Stimulated activated CD4-positive, alpha-beta T cell treated with anti-CD3 and anti-CD28 coated beads, Interleukin-4, amount 100 ng/mL, for 24 hours (primary cell): ENCODE measurements around the gene LRRC56.

ENCODE experiments used
- DNase-seq: peaks from one replicate; pipeline ENCODE4 v3.0.0-alpha.2; 2020

The LRRC56 gene, protein sequence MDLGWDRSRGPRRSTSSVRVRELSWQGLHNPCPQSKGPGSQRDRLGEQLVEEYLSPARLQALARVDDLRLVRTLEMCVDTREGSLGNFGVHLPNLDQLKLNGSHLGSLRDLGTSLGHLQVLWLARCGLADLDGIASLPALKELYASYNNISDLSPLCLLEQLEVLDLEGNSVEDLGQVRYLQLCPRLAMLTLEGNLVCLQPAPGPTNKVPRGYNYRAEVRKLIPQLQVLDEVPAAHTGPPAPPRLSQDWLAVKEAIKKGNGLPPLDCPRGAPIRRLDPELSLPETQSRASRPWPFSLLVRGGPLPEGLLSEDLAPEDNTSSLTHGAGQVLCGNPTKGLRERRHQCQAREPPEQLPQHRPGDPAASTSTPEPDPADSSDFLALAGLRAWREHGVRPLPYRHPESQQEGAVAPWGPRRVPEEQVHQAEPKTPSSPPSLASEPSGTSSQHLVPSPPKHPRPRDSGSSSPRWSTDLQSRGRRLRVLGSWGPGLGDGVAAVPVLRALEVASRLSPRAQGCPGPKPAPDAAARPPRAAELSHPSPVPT

DNA sequence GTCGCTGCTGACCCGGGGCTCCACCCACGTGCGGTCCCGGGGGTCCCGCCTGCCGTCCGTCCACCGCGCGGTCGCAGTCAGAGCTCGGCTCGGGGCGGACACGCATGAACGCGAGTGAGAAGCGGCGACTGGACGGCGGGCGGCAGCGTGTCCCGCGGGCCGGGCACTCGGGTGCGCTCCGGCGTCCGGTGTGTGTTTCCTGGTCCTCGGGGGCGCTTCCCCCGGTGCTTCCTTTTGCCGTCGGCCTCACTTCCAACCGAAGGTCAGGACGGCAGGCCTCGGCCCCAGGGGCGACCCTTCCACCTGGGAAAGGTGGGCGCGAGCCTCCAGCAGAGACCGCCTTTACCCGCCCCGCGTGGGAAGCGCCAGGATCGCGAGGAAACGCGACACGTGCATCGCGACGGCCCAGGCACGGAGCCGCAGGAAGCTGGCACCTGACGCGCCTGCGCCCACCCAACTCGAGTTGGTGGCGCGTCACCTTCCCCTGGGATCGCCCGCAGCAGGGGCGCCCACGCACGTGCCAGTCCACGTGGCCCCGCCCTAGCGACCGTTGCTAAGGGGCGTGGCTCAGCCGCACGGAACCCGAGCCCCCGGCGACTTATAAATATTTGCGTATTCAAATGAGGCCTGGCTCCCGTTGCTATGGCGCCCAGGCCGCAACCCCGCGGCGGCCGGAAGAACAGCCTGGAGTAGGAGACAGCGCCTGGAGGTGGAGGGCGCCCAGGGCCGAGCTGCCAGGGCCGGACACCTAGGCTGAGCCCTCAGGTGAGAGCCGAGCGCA is at the start of gene LRRC56:
Gene LRRC56 (plus strand): TSS at position 687 of the 781 bp plus-strand sequence. CDS start 3,158 bp downstream, outside the sequence.
- peak; percentile 88 for DNase-seq

DNA sequence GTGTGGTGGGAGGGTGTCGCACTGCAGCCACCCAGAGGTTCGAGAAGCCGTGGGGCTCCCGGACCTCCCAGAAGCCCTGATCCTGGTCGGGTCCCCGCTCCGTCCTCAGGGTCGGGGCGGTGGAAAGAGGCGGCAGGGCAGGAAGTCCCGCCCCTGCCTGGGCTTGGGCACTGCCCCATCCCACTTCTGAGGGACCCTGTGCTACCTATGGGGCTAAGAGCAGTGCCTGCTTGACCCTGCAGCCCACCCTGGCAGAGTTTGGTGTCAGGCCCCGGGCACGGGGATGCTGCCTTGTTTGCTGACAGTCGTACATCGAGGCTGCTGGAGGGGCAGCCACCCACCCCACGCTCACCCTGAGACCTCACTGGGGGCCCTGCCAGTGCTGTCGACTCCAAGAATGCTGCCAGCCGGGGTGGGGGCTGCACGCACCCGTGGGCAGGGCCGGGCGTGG is 49.7 kb upstream of the LRRC56 start:
- no peak for DNase-seq

DNA sequence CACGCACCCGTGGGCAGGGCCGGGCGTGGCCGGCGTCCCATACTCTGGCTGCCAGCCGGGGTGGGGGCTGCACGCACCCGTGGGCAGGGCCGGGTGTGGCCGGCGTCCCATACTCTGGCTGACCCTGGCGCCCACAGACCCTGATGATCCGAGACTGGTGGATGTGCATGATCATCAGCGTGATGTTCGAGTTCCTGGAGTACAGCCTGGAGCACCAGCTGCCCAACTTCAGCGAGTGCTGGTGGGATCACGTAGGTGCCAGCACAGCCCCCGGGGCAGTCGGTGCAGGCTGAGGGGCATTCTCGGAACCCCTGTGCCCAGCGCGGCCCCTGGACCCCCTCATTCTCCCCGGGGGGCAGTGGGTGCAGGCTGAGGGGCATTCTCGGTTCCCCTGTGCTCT is 49.3 kb upstream of the LRRC56 start:
- no peak for DNase-seq

DNA sequence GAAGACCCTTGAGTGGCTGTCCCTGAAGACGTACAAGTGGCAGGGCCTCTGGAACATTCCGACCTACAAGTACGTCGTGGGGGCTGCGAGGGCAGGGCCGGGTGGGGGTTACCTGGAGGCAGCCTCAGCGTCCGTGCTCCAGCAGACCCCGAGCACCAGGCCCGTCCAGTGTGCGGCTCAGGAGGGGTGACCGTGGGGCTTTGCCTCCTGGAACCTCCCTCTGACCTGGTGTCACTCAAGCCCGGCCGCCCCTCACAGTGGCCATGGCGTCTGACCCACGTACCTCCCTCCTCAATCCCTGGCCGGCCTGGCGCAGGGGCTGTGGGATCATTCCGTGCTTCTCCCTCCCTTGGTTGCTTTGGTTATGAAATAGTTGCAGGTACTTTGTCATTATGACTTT is 48.7 kb upstream of the LRRC56 start:
- DNase-seq = no peak

DNA sequence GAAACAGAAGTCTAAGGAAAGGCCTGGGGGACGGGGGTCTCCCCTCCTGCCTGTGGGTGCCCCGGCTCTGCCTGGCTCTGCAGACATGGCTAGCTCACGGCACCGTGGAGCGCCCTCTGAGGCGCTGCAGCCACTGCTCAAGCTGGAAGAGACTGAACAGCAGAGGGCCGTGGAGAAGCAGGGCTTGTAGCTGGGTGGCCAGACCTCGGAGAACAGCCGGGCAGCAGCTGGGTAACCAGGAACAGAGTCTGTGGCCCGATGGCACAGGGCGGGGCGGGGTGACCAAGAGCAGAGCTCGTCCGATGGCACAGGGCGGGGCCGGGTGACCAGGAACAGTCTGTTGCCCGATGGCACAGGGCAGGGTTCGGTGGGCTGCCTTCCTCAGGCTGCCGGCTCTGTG is 48.3 kb upstream of the LRRC56 start:
- no peak for DNase-seq

DNA sequence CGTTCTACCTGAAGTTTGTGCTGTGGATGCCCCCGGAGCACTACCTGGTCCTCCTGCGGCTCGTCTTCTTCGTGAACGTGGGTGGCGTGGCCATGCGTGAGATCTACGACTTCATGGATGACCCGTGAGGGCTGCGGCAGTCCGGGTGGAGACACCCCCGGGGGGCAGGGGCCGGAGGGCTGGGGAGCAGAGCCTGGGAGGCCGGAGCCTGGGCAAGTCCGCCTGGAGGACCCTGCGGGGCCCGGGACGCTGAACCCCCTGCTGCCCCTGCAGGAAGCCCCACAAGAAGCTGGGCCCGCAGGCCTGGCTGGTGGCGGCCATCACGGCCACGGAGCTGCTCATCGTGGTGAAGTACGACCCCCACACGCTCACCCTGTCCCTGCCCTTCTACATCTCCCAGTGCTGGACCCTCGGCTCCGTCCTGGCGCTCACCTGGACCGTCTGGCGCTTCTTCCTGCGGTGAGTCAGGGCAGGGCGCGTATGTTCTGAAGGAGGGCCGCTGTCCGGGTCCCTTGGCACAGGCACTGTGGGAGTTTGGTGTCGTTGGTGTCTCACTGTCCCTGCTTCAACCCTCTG is 47.6 kb upstream of the LRRC56 start:
- DNase-seq = no peak

DNA sequence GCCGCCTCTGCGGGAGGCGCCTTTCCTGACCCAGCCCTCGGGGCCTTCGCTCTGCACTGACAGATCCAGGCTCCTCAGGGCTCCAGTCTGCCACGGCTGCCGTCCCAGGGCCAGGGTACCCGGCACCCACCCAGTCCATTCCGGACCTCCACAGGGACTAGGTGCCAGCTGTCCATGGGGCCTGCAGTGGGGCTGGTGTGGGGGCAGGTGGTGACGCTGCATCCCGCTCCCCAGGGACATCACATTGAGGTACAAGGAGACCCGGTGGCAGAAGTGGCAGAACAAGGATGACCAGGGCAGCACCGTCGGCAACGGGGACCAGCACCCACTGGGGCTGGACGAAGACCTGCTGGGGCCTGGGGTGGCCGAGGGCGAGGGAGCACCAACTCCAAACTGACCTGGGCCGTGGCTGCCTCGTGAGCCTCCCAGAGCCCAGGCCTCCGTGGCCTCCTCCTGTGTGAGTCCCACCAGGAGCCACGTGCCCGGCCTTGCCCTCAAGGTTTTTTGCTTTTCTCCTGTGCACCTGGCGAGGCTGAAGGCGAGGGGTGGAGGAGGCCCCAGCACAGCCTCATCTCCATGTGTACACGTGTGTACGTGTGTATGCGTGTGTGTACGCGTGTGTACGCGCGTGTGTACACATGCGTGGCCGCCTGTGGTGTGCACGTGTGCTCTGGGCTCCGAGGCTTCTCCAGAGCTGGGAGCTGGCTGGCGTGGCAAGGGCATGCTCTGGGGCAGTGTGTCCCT is 47.0 kb upstream of the LRRC56 start:
- no peak for DNase-seq

DNA sequence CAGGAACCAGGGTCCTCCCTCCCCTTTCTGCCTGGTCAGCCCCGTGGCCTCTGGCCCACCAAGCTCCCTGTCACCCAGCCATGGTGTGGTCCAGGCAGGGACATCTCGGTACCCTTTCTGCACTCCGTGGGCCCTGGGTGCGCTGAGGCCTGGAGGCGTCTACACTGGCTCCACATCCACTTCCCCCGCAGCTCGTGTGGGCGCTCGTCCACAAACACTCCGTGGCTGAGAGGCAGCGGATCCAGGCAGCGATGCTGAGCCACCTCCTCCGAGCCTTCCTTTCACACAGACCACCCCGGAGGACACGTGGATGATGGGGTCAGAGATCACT is 46.4 kb upstream of the LRRC56 start:
- no peak for DNase-seq

DNA sequence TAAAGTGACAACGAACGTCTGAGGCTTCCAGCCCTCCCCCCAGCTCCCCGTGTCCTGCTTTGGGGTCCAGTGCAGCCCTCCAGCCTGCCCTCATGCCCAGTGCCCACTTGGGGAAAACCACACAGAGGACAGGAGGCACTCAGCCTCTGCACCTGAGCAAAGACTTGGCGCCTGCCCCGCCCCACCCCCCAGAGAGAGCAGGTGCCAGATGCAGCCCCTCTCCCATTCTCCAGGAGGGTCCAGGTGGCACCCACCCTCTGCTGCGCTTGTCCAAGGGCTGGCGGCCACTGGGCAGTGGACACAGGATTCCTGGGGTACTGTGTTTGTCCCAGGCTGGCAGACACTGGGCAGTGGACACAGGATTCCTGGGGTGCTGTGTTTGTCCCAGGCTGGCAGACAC is 46.0 kb upstream of the LRRC56 start:
- DNase-seq = no peak

DNA sequence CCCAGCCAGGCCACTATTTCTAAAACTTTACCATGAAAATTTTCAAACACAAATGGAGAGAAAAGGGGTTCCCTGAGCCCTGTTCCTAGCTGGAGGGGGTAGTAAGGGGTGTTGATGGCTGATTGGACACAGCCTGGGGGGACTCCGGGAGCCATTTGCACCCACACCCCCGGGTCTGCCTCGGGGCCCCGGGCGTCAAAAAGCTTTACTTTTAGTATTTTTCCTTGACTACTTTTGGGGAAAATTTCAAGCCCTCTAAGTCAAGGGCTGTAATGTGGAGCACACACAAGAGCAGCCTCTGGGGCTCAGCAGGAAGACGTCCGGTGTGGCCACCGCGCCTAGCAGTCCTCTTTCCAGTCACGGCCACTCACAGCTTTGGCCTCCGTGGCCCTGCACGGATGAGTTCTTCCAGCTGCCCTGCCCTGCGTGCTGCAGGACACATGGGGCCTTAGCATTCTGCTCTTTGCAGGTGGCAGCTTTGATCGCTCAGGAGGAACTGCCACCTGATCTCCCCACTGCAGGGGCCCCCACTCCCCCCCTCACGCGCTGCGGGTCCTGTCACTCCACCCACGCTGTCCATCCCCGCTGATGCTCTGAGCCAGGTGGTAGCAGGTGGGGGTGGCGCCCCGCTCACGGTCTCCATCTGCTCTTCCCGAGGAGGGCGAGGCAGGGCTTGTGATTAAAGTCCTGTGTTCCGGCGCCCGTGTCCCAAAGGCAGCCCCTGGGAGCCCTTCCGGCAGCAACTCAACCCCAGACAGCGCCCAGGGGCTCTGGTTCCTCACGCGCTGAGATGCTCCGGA is 44.7 kb upstream of the LRRC56 start:
- DNase-seq = no peak

DNA sequence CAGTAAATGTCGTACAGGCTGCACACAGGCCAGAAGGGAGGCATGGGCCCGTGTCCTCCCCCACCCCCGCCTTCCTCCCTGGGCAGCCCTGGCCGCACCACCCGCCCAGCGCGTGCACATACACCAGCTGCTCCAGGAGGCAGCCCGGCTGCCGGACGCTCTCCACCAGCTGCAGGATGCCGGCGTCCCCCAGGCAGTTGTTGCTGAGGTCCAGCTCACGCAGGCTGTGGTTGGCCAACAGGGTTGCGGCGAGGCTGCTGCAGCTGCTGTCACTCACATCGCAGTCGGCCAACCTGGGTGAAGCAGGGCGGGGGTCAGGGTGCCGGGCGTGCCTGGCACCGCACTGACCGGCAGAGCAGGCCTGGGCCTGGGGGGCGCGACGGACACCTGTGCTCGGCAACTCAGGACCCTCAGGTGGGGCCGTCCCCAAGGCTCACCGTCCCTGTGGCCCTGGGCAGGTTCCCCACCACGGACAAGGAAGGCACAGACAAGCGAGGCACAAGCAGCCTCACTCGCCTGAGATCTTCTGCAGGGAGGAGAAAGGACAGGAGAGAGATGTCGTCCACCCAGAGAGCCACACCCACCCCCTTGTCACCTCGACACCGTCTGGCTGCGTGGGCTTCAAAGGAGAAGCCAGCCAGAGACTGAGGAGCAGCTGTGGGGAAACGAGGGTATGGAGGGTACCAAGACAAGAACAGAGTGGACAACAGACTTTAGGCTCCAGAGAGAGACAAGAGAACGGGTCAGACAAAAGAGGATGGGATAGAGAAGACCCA is 42.4 kb upstream of the LRRC56 start:
- no peak for DNase-seq

DNA sequence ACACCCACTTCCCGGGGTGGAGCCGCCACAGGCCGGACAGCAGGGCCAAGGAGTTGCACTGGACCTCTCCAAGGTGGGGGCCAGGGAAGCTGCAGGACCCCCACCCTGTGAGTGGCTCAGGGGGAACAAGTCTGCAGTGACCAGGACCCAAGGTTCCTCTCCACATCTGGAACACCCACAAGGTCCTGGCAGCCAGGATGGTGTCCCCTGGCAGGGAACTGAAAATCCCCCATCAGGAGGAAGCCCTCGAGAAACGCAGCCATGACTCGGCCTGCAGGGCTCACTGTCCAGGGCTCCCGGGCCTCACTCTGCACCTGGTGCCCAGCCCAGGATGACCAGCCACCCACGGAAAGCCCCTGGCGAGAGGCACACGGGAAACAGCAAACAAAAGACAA is 41.8 kb upstream of the LRRC56 start:
- DNase-seq = no peak

DNA sequence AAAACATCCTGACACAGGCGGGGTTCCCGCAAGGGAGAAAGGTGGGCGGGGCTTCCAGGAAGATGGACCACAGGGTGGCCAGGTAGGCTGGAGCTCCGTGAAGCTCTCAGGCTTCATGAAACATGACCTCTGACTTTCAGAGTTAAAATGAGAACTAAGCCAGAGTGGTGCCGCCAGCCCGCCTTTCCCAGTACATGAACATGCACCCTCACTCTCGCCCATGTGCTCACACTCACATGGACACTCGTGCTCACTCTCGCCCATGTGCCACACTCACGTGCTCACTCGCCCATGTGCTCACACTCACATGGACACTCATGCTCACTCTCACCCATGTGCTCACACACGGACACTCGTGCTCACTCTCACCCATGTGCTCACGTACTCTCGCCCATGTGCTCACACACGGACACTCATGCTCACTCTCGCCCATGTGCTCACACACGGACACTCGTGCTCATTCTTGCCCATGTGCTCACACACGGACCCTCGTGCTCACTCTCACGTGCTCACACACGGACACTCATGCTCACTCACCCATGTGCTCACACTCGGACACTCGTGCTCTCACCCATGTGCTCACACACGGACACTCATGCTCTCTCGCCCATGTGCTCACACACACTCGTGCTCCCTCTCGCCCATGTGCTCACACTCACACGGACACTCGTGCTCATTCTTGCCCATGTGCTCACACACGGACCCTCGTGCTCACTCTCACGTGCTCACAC is 40.3 kb upstream of the LRRC56 start:
- DNase-seq = no peak

DNA sequence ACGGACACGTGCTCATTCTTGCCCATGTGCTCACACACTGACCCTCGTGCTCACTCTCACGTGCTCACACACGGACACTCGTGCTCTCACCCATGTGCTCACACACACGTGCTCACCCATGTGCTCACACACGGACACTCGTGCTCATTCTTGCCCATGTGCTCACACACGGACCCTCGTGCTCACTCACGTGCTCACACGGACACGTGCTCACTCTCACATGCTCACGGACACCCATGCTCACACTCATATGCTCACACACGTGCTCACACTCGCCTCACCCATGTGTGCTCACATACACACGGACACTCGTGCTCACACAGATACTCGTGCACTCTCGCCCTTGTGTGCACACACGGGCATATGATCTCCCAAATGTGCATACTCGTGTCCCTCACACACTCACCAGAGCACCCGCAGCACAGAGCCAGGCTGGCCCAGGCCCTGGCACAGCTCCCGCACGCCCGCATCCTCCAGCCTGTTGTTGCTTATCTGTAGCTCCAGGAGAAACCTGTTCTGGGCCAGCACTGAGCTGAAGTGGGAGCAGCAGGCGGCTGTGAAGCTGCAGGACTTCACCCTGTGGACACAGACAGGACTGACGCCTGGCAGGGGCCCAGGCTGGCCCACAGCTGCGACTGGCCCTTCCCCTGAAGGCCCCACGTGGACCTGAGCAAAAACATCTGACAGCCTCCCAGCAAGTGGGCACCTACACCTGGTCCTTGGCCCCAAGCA is 39.6 kb upstream of the LRRC56 start:
- no peak for DNase-seq

DNA sequence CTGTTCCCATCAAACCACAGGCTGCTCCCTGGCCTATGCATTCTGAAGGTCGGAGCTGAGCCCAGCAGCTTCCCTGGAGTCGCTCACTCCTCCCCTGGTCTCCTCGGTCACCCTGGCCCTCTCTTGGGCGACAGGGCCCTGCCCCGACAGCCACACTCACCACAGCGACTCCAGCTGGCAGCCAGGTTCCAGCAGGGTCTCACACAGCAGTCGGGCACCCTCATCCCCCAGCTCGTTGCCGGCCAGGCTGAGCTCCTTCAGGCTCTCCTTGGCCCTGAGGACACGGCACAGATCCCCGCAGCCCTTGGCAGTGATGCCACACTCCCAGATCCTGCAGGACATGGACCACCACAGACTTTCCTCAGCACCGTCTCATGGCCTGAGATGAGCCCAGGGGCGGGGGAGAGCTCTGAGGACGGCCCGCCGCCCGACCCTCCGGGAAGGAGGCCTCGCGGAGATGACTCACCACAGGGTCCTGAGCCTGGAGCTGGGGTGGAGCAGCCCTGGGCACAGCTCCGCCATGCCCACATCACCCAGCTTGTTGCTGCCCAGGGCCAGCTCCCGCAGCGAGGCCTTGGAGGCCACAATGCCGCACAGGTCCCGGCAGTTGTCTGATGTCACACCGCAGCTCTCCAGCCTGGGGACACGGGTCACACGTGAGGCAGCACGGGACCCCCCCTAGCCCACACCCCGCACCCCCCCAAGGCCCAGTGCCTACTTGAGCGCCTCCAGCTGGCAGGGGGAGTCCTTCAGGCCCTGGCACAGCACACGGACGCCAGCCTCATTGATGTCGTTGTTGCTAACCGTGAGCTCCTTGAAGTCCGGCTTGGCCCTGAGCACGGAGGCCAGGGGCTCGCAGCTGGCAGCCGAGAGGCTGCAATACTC is 38.8 kb upstream of the LRRC56 start:
- no peak for DNase-seq

DNA sequence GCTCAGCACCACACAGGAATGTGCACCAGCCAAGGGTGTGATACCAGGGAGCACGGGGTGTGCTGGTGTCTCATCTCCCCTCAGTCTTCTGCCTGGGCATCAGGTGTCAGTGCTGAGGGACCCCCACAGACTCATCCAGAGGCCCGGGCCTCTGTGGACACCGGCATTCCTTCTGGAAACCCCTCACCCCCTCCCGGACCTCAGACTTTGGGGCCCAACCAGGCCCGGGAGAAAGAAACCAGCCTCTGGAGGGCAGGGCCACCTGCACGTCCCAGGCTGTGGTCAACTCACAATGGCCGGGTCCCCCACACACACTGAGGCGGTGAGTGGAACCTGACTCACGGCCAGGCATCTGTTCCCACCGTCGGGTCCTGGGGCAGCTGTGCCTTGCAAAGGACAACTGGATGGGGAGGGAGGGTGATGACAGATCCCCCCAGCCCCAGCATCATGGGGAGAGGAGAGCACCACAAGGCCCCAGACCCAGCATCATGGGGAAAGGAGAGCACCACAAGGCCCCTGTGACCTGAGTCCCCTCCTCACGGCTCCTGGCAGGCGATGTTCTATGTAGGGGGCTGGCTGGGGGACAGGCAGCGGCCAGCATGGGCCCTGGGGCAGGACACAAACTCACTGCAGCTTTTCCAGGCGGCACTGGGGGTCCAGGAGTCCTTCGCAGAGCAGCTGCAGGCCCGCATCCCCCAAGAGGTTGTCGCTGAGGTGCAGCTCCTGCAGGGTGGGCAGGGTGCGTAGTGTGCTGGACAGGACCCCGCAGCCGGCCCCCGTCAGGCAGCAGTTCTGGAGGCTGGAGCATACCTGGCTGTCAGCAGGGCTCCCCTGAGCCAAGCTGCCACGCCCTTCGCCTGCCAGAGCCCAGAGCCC is 37.9 kb upstream of the LRRC56 start:
- no peak for DNase-seq

DNA sequence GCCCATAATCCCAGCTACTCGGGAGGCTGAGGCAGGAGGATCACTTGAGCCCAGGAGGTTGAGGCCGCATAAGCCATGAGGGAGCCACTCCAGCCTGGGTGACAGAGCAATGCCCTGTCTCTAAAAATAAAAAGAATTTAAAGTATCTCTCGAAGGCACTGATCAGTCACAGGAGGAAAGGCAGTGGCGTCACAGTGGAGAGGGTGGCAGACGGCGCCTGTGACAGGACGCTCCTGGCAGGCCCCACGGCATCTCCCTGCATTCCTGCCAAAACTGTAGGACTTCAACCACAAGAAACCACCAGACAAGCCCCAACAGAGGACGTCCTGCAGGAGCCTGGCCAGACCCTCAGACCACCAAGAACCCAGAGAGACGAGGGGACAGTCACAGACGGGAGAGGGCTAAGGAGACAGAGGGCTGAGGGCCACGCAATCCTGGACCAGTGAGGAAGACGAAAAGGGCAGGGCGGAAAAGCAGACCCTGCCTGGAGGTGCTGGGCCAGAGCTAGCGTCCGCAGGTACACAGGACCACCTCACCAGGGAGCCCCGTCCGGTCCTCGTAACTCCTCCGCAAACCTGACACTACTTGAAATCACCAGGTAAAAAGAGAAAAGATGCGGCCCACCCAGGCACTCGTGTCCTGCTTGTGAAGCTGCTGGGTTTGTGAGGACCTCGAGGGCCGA is 36.2 kb upstream of the LRRC56 start:
- no peak for DNase-seq
